ENCODE measurements around the gene AIG1. TPM values are rescaled to one million over a fixed set of nuclear protein-coding genes. Genes with fewer than 3 reads are reported as not detected.
"Not testable (repeated sequence)": the region's sequence is repeated elsewhere in the genome, so short reads cannot be mapped to it uniquely, and the experiment has no call there.

AIG1 gene
- 175 and 176 TPM in 2 replicates for total RNA-seq (2014; rRNA removed; shearing (Covaris generic))

GRCh38 chr6:143060806-143061596, at the start of gene AIG1:
Gene AIG1, plus strand, starts transcription at chr6:143060889. Its CDS starts 37 bp downstream, at chr6:143060926.
- no peak for DNase-seq (ENCODE audit: low read depth)

- DNase-seq (ENCODE audit: low read depth): no peak
These were observed 45.9 kb upstream of the AIG1 start for GRCh38 chr6:143014764-143015163.

- DNase-seq (ENCODE audit: low read depth): no peak
These were observed 45.4 kb upstream of the AIG1 start for GRCh38 chr6:143015300-143015706.

GRCh38 chr6:143018955-143019354, 41.7 kb upstream of the AIG1 start:
- DNase-seq (ENCODE audit: low read depth): no peak

GRCh38 chr6:143020862-143021261, 39.8 kb upstream of the AIG1 start:
- DNase-seq (ENCODE audit: low read depth): not testable (repeated sequence)

- no peak for DNase-seq (ENCODE audit: low read depth)
These were observed 39.1 kb upstream of the AIG1 start for GRCh38 chr6:143021543-143021942.

DNA sequence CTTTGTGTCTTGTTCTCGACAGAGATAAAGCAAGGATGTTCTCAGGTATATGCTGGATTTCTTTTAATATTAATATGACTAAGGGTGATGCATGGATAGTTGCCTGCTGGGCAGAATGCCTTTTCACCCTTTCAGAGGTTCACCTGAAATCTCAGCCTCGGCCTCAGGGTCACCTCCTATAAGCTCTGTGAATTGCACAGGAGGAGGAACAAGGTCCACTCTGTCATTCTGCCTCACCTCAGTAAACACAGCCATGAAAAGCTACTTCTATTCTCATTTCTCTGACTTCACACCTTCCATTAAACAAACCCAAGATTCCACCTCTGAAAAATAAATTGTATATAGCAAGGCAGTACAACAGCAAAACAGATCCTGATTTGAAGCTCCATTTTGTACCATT, 38.1 kb upstream of the AIG1 start:
- DNase-seq (ENCODE audit: low read depth): no peak

DNA sequence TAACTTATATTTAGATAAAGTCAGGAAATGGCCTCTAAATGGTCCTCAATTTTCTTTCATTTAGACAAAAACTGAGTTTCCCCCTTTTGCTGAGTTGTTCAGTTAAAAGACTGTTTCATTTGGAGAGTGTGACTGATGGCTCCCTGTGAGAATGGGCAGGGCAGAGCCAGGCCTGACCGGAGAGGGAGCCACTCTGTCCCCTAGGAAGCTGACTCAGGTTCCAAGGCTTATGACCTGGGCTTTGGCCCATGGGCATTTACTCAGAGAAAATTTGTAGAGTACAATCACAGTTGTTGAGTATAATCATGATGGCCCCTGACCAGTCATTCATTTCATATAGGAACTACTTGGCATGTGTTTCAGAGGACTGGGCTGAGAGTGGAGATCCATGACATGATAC, 37.0 kb upstream of the AIG1 start:
- DNase-seq (ENCODE audit: low read depth): peak; percentile 52

GRCh38 chr6:143024977-143025376, 35.7 kb upstream of the AIG1 start:
- DNase-seq (ENCODE audit: low read depth): no peak

DNA sequence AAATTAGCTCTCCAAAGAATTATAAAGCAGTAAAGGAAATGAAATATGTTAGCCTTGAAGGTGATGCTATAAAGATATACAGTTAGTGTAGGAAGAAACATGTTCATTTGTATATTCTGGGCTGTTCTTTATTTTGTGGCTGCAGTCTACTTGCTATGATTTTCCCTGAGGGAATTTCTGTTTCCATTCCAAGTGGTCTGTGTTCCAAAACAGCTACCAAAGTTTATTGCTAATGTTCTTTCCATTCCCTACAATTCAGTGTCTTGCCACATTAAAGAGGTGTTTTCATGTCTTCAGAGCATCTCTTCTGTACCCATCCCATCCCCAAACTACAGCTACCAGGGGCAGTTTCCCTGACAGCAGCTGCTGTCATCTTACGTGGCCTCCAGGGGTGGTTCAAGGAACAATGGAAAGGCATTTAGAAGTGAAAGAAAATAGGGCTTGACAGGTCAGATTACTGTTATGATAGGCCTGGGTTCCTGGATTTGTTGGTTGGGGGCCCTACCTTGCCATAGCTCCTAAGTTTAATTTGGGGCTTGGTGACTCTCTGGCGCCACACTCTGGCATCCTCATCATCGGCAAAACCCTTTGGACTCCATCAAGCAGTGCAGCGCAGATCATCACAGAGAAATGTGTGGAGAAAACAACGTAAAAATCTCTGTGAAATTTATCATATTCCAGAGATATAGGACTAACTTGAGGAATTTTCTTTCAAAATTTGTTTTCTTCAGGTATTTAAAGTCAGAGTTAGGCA, 33.8 kb upstream of the AIG1 start:
- peak; percentile 29 for DNase-seq (ENCODE audit: low read depth)

DNA sequence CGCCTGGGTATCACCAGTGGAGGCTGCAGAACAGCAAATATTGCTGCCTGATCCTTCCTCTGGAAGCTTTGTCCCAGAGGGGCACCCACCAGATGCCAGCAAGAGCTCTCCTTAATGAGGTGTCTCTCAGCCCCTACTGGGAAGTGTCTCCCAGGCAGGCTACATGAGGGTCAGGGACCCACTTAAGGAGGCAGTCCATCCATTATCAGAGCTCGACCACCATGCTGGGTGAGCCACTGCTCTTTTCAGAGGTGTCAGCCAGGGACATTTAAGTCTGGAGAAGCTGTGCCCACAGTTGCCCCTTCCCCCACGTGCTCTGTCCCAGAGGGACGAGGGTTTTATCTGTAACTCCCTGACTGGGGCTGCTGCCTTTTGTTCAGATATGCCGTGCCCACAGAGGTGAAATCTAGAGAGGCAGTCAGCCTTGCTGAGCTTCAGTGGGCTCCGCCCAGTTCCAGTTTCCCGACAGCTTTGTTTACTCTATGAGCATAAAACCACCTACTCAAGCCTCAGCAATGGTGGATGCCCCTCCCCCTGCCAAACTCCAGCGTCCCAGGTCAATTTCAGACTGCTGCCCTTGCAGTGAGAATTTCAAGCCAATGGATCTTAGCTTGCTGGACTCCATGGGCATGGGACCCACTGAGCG, 25.9 kb upstream of the AIG1 start:
- no peak for DNase-seq (ENCODE audit: low read depth)

DNA sequence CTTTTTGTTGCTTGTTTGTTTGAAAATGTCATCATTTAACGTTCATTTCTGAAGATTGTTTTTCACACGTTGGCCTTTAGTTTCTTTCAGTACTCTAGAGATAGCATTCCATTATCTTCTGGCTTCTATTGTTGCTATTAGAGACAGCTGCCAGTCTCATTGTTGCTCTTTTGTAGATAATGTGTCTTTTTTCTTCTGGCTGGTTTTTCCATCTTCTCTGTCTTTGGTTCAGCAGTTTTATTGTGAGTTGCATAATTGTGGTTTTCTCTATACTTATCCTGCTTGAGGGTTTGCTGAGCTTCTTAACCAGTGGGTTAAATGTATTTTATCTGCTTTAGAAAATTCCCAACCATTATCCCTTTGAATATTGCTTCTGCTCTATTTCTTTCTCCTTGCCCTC, 23.2 kb upstream of the AIG1 start:
- DNase-seq (ENCODE audit: low read depth): peak; percentile 31

DNA sequence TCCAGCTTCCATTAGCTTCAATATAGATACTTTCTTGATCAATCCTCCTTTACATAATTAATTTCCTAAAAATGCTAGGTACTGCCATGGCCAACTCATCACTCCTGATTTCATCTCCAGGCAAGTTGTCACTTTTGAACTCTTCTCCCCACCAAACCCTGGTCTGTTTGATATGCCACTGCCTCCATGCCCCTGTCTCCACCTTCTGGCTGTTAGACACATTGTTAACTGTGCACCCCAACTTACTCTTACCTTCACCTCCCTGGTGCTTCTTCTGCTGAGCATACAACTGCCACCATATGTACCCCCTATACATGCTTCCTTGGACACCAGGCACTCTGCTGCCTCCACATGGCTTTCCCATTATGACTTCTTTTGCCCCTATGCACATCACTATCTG, 21.9 kb upstream of the AIG1 start:
- no peak for DNase-seq (ENCODE audit: low read depth)

DNA sequence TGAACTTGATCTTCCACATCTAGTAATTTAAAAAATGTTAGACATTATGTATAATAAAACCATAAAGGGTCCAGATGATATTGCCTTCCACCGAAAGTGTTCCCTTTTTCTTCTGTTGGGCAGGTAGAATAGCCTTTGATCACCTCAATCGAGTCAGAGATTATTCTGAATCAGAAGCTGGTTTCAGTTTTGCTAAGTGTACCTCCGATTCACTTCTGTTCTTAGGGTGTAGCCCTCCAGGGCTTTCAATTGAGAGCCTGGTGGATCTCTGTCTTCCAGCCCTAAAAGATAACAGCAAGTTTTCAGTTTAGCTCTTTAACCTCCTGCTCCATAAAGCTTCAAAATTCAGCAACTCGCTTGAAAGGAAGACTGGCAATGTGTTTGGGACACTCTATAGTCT, 21.1 kb upstream of the AIG1 start:
- no peak for DNase-seq (ENCODE audit: low read depth)

GRCh38 chr6:143040018-143040417, 20.7 kb upstream of the AIG1 start:
- DNase-seq (ENCODE audit: low read depth): no peak

DNA sequence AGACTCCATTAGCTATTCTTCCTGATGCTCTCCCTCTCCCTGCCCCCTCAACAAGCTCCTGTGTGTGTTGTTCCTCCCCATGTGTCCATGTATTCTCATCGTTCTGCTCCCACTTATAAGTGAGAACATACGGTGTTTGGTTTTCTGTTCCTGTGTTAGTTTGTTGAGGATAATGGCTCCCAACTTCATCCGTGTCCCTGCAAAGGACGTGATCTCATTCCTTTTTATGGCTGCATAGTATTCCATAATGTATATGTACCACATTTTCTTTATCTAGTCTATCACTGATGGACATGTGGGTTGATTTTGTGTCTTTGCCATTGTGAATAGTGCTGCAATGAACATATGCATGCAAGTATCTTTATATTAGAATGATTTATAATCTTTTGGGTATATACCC, 16.3 kb upstream of the AIG1 start:
- not testable (repeated sequence) for DNase-seq (ENCODE audit: low read depth)

- no peak for DNase-seq (ENCODE audit: low read depth)
These were observed 11.1 kb upstream of the AIG1 start for GRCh38 chr6:143049611-143050010.

DNA sequence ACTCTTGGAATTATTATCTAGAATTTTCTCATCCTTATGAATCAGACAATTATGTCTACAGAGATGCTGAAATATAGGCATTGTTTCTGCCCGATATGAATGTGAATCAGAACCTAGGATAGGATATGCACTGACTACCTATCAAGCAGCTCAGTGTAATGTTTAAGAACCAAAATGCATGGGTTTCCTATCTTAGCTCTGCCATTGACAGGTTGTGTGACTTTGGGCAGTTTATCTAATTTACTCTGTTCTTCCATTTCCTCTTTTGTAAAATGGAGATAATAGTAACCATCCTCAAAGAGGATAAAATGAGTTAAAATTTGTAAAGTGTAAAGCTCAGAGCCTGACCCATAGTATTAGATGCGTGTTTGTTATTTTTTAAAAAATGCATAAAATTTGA, 10.2 kb upstream of the AIG1 start:
- no peak for DNase-seq (ENCODE audit: low read depth)

- DNase-seq (ENCODE audit: low read depth): no peak
These were observed 8.4 kb upstream of the AIG1 start for GRCh38 chr6:143052282-143052681.

- no peak for DNase-seq (ENCODE audit: low read depth)
These were observed 6.8 kb upstream of the AIG1 start for GRCh38 chr6:143053856-143054255.

- DNase-seq (ENCODE audit: low read depth): no peak
These were observed 6.4 kb upstream of the AIG1 start for GRCh38 chr6:143054329-143054728.

- DNase-seq (ENCODE audit: low read depth): no peak
These were observed 5.5 kb upstream of the AIG1 start for GRCh38 chr6:143055213-143055612.

GRCh38 chr6:143055891-143056290, 4.8 kb upstream of the AIG1 start:
- no peak for DNase-seq (ENCODE audit: low read depth)
